HG03558 (cell line): Measurements from ENCODE around the gene MAU2.

Experiments used
- ATAC-seq: cut with Tn5 transposase; IDR thresholded peaks from one replicate; pipeline ENCODE4 v1.9.1; 2021; ENCODE audit warnings: moderate number of reproducible peaks; ENCODE audit not compliant: unreplicated experiment; ENCODE audit errors: extremely low read depth

Gene MAU2, protein sequence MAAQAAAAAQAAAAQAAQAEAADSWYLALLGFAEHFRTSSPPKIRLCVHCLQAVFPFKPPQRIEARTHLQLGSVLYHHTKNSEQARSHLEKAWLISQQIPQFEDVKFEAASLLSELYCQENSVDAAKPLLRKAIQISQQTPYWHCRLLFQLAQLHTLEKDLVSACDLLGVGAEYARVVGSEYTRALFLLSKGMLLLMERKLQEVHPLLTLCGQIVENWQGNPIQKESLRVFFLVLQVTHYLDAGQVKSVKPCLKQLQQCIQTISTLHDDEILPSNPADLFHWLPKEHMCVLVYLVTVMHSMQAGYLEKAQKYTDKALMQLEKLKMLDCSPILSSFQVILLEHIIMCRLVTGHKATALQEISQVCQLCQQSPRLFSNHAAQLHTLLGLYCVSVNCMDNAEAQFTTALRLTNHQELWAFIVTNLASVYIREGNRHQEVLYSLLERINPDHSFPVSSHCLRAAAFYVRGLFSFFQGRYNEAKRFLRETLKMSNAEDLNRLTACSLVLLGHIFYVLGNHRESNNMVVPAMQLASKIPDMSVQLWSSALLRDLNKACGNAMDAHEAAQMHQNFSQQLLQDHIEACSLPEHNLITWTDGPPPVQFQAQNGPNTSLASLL

DNA sequence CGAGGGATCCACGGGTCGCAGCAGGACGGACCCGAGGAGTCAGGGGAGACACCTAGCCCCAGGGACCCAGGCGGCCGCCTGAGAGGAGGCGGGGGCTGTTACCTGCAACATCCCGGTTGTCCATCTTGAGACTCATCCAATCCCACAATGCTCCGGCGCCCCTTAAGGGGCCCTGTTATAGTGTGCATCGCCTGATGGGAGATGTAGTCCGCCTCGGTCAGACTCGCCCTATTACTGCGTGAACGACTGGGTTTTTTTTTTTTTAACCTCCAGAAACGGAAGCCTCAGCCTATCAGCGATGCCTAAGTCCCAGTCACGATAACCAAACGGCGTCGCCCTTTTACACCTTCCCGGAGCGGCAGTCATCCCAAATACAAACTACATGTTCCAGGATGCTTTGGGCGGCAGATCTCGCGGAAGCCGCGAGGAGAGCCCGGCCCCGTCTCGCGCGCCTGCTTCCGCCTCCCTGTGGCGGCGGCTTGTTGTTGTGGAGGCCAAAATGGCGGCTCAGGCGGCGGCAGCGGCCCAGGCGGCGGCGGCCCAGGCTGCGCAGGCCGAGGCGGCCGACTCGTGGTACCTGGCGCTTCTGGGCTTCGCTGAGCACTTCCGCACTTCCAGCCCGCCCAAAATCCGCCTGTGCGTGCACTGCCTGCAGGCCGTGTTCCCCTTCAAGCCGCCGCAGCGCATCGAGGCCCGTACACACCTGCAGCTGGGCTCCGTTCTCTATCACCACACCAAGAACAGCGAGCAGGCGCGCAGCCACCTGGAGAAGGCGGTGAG is at the start of gene MAU2, which contains the start of gene SUGP1:
Gene MAU2, plus strand, starts transcription at position 469 of the 780 bp plus-strand sequence. Its CDS starts 31 bp downstream, at position 500.
Gene SUGP1, minus strand, starts transcription at position 149 of the 780 bp plus-strand sequence. Its CDS starts 13 bp downstream, at position 136.
- peak; percentile 76 for ATAC-seq

DNA sequence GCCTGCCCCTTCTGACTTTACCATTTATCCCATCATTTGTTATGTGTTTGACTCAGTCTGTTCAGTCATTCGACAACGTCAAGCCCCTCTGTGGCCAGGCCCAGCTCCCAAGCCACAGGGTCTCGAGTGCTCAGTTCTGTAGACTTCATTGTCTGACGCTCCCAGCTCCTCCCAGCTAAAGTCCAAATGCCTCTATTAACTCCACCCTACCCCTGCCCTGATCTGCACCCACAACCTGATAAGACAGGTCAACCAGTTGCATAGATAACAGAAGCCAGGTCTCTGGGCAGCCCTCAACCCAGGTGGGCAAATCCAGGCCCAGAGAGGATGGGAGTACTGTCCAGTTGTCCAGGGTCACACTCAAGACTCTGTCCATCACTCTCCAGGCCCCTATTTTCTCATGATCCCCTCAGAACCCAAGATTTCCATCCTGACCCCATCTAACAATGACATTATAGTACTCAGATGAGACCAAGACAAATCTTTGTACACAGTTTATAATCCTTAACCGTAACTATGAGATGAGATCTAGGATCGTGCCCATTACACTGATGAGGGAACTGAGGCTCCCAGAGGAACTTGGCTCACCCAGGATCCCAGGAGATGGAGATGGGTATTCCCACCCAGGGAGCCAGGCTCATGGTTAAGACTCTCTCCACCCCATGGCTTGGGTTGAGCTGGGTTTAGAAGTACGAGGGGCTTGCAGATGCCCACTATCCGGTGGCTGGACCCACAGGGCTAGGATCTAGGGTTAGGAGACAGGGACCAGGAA is 48.6 kb upstream of the MAU2 start:
- no peak for ATAC-seq

DNA sequence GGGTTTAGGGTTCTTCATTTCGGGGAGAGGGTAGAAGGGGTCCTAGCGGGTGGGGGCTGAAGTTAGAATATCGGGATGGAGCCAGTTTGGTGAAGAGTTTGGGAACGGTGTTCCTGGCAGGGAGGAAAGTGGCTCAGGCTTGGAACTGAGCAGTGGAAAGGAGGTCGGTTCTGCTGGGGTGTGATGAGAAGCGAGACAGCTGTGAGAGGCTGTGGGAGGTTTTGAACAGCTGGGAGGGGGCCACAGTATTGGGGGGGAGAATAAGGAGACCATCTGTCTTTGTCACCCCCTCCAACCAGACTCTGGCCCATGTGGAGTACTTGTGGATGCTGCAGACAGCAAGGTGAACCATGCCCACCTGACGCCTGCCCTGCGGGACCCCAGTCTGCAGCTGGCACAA is 46.5 kb upstream of the MAU2 start:
- no peak for ATAC-seq

DNA sequence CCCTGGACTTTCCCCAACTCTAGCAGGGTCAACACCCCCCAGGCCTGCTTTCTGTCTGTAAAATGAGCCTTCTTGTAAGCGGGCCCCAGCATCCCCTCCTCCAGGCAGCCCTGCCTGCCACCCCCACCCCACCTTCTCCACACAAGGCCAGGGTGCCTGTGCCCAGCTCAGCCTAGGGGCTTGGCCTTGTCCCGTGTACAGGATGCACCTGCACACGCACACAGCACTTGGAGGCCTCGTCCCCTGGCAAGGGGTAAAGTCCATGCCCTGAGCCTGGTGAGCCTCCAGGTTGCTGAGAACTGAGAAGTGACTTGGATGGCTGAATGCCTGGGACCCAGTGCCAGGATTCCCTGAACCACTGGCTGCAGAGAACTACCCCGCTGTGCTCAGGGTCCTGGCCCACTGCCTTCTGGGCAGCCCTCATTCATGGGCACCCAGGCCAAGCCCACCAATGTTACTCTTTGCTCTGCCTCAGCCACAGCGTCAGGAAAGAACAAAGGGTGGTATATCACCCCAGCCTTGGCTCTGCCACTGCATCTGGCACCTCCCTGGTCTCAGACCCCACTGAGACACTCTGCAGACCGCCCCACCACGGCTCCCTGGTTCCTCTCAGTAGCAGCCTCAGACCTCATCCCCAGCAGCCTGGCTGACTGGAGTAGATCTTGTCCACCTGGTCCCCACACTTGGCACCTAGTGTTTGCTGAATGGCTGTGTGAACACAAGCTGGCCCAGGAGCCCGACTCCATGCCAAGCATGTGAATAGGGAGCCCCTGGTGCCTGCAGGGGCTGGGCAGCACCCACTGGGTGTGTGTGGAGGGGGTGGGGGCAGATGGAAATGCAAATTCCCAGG is 45.7 kb upstream of the MAU2 start:
- ATAC-seq, result no peak

DNA sequence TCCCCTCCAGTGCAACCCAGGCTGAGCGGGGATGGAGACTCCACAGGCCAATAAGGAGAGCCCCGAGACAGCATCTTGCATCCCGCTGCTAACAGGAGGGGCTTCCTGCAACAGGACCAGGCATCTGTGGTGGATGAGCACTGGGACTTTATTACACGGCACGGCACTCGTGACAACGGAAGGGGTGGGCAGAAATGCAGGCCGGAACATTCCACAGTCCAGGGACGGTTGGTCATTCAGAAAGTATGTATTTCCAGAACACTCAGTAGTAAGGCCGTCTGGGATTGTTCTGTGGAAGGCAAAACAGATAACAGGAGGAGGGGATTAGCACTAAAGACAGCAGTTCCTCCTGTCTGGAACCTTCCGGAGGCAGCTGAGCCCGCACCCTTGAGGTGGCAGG is 44.2 kb upstream of the MAU2 start:
- ATAC-seq, result no peak

DNA sequence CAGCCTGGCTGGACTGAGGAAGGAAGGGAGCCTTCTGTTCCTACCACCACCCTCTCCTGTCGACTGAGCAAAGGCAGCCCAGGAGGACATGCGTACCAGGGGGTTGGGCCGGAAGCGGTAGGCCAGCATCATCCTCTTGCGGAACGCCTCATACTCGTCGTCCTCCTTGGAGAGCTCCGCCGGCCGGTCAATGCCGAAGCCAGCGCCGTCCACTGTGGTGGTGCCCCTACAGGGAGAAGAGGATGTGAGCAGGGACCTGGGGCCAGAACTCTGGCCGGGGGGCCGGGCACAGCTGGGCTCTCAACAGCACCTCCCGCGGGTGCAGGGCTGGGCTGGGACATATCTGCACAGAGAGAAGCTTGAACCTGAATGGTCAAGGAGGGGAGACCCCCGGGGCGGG is 43.8 kb upstream of the MAU2 start:
- no peak for ATAC-seq

DNA sequence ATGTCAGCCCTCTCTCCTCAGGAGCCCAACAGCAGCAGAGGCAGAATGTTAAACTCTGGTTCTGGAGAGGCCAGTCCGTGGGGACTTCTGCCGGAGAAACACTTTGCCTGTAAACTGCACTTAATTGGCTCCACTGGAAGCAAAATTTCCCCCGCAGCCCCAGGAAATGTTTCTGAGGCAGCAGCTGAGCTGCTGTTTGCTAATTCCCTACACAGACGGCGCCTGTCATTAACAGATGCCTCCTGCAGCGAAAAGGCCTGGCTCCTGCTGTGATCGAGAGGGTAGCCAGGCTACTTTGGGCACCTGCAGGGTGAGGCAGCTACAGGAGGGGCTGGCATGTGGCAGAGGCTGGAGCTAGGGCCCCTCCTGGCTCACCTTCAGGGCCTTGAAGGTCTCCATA is 42.3 kb upstream of the MAU2 start:
- ATAC-seq, result no peak

DNA sequence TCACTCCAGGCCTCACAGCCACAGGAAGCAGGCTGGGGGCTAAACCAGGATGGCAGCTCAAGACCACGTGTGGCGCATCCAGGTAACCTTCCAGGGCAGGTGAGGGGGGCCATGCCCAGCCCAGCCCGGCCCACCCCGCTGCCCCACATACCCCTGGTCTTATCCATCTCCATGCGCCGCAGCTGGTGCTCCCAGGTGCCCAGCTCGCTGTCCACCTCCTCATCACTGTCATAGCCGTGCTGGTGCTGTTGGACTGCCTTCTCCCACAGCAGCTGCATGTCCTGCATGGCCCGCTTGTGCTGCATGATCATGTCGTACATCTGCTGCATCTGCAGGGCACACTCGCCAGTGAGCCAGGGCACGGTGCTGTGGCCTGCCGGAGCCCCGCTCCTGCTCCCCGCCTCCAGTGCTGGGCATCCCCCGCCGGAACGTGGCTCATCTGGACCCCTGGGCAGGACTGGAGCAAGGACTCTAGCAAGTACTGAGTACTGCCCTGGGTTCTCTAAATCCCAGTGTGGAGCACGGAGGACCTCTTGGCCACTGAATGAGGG is 41.5 kb upstream of the MAU2 start:
- no peak for ATAC-seq

DNA sequence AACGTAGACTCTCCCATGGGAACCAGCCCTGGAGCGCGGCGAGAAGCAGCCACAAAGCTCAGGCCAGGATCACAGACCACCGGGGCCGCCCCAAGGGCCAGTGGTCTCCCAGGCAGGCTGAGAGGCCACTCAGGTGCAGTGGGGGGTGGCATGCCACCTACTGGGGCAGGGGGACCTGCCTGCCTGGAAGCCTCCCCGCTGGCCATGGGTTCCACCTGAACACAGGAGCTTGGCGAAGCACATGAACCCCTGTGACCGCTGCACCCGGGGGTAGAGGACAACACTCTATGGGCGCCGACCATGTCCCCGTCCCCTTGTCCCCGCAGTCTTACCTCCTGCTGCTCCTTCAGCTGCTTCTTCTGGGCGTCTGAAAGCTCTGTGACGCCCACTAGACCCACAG is 40.8 kb upstream of the MAU2 start:
- no peak for ATAC-seq

DNA sequence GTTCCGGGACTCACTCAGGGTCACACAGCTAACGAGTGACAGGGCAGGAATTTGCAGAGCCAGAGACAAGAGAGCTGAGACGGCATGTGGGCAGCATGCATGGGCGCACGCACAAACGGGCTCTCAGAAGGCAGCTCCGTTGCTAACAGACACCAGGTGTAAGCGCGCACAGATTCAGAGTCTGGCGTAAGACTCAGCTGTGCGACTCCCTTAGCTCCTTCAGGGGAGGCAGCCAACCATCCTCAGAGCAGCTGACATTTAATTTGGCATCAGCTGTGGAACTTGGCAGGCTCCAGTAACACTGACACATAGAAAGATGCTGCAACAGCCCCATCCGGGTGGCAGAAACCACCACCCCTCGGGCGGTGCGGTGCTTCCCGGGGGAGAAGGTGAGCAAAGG is 40.1 kb upstream of the MAU2 start:
- ATAC-seq, result no peak

DNA sequence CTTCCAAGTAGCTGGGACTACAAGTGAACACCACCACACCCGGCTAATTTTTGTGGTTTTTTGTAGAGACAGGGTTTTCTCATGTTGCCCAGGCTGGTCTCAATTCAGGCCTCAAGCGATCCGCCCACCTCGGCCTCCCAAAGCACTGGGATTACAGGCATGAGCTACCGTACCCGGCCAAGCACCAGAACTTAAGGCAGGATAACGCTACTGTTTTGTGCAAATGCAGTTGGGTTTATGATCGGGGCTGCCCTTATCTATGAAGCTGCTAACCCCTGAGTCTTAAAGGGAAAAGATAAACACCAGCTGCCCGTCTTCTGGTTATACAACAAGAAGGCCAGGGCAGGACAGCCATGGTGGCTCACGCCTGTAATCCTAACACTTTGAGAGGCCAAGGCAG is 34.9 kb upstream of the MAU2 start:
- ATAC-seq, result no peak

DNA sequence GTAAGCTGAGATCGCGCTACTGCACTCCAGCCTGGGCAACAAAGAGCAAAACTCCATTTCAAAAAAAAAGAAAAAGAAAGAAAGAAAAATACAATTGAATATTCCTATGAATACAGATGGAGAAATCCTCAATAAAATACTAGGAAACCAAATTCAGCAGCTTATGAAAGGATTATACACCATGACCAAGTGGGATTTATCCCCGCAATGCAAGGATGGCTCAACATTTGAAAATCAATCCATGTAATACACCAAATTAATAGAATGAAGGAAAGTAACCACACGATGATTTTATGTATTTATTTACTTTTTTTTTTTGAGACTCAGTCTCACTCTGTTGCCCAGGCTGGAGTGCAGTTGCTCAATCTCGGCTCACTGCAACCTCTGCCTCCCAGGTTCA is 28.0 kb upstream of the MAU2 start:
- ATAC-seq, result no peak

DNA sequence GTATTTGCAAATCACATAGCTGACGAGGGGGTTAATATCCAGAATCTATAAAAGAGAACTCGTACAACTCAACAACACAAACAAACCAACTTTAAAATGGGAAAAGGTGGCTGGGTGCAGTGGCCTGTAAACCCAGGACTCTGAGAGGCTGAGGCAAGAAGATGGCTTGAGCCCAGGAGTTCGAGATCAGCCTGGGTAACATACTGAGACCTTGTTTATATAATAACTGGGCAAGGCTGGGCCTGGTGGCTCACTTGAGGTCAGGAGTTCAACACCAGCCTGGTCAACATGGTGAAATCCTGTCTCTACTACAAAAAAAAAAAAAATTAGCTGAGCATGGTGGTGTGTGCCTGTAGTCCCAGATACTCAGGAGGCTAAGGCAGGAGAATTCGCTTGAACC is 25.7 kb upstream of the MAU2 start:
- ATAC-seq, result no peak

DNA sequence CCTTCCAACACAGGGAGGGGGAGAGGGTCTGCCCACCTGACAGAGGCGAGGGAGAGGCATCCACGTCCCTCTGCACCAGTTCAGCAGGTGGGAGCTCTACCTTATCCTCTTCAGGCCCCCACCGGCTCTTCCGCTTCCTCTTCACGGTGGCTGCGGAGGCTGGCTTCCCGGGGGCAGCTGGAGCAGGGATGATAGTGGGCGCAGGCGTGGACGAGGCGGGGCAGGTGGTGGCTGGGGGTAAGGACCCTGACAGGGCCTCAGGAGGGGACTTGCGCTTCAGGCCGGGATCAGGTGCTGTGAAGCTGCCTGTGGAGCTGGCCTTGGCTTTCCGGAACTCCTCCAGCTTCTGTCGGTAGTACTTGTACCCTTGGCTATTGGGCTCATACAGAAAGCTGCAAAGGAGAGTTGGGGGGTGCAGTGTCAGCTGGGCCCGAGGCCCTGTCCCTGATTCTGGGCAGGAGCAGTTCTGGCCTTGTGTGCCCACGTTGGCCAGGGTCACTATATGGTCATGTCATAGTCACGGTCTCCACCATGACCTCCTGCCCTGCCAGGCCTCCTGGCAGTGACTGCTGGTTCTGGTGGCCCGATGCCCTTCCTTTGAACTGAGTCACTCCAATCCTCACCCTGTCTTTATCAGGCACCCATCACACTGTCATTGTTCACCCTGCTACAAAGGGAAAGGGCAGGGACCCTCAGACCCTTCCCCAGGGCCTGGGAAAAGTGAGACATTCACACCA is 23.5 kb upstream of the MAU2 start:
- no peak for ATAC-seq

DNA sequence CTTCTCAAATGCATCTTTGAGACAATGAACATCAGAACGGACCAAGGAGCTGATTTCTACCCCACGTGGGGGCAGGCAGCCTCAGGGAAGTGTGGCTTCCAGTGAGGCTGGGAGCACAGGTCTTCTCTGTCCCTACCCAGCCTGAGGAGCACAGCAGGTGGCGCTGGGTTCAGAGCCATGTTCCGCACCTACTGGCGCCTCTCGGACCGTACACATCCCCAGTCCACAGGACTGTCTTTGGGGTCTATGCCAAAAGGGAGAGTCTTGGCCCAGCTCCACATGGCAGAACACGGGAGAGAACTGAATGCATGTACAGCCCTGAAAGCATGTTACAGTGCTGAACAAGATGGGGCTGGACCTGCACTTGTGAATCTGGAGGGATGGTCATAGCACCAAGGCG is 22.9 kb upstream of the MAU2 start:
- ATAC-seq, result no peak

DNA sequence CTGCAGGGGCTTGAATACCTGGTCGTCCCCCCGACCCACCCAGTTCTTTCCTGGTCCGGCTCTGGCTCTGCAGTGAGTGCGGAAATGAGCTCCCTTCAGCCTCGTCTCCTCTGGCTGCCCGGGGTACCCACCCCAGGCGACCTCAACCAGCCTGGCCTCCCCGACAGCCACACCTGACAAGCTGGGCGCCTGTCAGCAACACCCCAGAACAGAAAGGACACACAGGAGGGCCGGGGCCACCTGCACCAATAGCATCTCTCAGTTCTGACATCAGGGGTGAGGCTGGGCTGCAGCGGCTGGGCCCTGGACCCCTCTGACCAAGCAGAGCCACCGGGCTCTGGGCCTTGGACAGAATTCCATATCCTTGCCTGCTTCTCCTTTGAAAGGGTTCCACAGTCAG is 20.0 kb upstream of the MAU2 start:
- no peak for ATAC-seq

DNA sequence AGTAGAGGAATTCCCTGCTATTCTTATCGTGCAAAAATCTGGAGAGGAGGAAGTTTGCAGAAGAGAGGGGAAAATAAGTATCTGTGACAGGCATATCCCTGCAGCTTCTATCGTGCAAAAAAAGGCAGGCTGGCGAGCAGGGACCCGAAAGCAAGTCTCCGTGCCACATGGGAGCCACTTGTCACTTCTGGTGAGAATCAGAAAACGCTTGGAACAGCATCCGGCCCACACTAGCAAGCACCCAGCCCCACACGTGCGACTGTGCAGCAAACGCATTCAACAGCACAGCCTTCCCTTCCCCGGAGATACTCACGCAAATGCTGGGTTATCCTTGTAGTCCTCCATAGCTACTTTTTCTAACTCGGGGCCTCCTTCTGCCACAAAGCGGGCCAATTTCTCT is 17.2 kb upstream of the MAU2 start:
- ATAC-seq, result no peak

DNA sequence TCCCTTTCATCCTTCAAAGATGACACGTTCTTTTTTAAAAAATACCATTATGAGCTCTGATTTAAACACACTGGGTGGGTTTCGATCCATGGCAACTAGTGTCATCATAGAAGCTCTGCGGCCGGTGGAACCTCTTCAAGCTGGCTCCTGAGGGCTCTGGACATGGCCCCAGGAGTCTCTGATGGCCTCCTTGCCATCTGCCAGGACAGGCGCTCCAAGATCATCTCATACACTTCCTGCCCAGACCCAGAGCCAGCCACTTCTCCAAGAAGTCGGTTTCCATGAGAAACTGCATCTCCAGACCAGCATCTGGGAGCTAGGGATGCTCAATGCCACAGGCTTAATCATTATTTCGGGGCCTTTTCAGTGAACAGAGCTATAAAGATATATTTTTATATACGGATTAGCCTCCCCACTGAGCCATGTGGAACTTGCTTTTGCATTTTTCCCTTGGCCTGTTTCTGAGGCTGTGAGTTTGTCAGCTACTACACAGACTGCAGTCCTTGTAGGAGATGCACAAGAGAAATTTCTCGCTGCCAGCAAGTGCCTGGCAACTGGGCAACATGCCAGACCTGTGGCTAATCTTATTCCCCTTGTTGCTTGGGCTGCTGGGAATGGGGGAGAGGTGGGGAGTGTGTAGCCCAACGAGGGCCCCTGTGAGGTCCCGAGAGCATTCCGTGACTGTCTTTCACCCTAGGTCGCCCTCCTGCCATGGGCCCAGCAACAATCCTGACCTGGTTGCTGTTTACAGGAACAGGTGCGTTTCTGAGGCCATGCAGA is 16.3 kb upstream of the MAU2 start:
- ATAC-seq, result no peak
